Brain microvascular endothelial cell (primary cell): ENCODE measurements around the gene PABPC1L.
A peak's percentile ranks its signal among the peaks of the same experiment; 100 is the strongest.

ENCODE experiments used
- DNase-seq: peaks from one replicate; pipeline ENCODE4 v3.0.0-alpha.2; 2020
- H3K27ac ChIP-seq: fragments of 250-450 bp; sonication (Bioruptor Pico); 2 replicates; pipeline ENCODE4 v1.5.1; 2020; ENCODE audit warnings: mild to moderate bottlenecking, moderate library complexity
- H3K27me3 ChIP-seq: fragments of 250-450 bp; sonication (Bioruptor Pico); replicated peaks from 2 replicates; pipeline ENCODE4 v1.5.1; 2020; ENCODE audit warnings: mild to moderate bottlenecking
- H3K36me3 ChIP-seq: fragments of 250-450 bp; sonication (Bioruptor Pico); replicated peaks from 2 replicates; pipeline ENCODE4 v1.5.1; 2020; ENCODE audit warnings: mild to moderate bottlenecking
- H3K4me3 ChIP-seq: 2 replicates; pipeline ENCODE4 v1.5.1; 2011; ENCODE audit warnings: low read depth, mild to moderate bottlenecking, control low read depth, low read length, moderate library complexity
- in situ Hi-C: cut with HindIII; loops from 2 replicates; pipeline ENCODE4 v1.10.0; 2017; ENCODE audit warnings: low sequenced_read_pairs, low pct_ligation_motif_present
- TF ChIP-seq, protein P1 (sequence below): IDR thresholded peaks from 2 replicates; pipeline ENCODE4 v1.5.1; 2011; ENCODE audit warnings: low read depth, mild to moderate bottlenecking, moderate library complexity, low read length, control low read depth, inconsistent platforms; ENCODE audit errors: missing control alignments

PABPC1L gene

DNA sequence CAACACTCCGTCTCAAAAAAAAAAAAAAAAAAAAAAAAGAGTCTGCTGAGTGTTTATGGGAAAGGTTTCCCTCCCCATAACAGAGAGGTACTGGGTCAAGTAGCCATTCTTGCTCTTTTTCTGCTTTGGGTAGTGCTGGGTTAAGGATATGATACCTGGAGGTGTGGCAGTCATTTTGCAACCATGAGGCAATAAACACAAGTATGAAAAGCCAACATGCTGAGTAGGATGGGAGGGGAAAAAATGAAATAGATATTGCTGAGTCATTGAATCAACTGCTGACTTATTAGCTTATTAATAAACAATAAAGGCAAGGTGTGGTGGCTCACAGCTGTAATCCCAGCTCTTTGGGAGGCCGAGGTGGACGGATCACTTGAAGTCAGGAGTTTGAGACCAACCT lies 52.6 kb downstream of the PABPC1L start:
- Histone ChIP-seq H3K27ac (no peak overlapping the region), H3K4me3 (no peak overlapping the region), H3K36me3 (no peaks in the 10 kb centered on the region), H3K27me3 (no peaks in the 10 kb centered on the region)
- in situ Hi-C loops = no loop called here
- TF ChIP-seq, protein P1, sequence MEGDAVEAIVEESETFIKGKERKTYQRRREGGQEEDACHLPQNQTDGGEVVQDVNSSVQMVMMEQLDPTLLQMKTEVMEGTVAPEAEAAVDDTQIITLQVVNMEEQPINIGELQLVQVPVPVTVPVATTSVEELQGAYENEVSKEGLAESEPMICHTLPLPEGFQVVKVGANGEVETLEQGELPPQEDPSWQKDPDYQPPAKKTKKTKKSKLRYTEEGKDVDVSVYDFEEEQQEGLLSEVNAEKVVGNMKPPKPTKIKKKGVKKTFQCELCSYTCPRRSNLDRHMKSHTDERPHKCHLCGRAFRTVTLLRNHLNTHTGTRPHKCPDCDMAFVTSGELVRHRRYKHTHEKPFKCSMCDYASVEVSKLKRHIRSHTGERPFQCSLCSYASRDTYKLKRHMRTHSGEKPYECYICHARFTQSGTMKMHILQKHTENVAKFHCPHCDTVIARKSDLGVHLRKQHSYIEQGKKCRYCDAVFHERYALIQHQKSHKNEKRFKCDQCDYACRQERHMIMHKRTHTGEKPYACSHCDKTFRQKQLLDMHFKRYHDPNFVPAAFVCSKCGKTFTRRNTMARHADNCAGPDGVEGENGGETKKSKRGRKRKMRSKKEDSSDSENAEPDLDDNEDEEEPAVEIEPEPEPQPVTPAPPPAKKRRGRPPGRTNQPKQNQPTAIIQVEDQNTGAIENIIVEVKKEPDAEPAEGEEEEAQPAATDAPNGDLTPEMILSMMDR = no peak
- no peak for DNase-seq

DNA sequence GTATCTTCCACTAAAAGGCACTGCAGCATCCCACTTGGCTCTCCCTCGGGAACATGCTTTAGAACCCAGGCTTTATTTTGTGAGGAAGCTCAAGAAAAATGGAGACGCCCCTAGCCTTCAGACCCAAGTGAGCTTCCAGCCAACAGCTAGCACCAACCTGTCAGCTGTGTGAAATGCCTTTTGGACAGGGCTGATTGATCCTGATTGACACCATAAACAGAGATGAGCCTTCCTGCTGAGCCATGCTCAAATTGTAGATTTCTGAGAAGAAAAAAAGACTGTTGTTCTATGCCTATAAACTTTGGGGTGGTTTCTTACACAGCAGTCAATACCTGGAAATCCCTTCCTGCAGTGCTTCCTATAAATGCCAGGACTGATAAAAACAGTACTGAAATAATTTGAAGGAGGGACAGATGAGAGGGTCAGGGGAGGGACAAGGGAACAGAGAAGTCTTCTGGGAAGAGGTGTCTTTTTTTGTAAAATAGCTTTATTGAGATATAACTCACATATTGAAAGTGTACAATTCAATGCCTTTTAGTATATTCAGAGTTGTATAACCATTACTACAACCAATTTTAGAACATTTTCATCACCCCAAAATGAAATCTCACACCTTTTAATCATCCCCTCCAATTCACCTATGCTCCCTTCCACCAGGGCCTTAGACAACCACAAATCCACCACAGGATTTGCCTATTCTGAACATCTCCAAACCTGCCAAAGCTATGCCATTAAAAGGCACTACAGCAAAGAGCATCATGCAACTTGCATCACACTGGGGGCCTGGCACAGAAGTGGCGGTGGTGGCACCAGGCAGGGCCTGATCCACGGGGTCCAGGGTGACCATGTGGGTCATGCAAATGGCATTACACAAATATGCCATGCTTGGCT lies 53.7 kb downstream of the PABPC1L start:
- TF ChIP-seq, protein P1 = no peak
- no peaks in the 10 kb centered on the region for H3K27me3 ChIP-seq
- no peak for DNase-seq
- no peaks in the 10 kb centered on the region for H3K36me3 ChIP-seq
- in situ Hi-C loops = no loop called here
- H3K27ac ChIP-seq = no peak overlapping the region
- H3K4me3 ChIP-seq = no peak overlapping the region

DNA sequence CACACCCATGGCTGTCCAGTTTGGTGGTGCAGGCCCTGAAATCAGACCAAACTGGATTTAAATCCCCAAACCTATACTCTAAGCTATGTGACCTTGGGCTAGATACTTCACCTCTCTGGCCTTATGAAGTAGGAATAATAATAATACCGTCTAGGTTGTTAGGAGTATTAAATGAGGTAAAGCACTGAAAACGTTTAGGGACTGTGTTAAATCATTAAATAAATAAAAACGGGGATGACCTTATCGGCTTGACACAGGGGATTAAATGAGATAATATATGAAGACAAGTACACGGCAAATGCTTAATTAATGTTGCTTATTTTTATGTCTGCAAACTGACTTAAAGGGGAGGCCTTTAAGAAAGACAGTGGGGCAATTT lies 55.8 kb downstream of the PABPC1L start:
- in situ Hi-C loops = no loop called here
- TF ChIP-seq, protein P1 = no peak
- no peak for DNase-seq
- Histone ChIP-seq H3K27ac (peak overlapping the region; percentile 42), H3K4me3 (peak overlapping the region; percentile 97), H3K36me3 (no peaks in the 10 kb centered on the region), H3K27me3 (no peaks in the 10 kb centered on the region)

DNA sequence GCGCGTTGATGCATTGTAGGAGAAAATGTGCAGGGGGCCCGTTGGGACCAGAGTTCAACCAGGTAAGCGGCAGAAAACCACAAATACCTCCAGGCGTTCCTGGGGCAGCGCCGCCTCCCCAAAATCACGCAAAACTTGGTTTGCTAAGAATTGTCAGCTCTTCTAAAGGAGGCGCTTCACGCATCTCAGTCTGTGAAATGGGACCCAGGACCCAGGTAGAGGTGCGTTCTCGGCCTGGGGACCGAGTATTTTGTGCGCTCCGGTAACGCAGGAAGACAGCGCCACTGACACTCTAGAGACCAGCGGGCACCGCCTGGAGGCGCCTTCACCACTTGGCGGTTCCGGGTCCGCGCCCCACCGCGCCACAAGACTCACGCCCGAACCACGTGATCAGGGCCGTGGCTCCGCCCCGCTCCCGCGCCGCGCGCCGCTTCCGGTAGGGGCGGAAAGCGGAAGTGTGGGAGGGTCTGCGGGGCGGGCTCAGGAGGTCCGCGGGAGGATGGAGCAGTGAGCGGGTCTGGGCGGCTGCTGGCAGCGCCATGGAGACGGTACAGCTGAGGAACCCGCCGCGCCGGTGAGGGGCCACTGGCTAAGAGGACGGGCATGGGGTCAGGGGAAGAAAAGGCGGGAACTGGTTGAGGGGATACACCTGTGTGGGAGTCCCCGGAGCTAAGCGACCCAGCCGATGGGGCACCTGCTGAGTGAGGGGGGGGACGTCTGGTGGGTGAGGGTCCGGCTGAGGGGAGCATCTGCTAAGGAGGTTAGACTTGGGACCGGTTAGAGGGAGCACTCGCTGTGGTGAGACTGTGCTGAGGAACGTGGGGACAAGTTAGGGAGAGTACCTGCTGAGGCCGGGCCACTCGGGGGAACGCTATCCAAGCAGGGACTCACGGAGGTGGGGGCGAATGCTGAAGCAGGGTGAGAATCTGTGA lies 56.4 kb downstream of the PABPC1L start, which contains the start of gene STK4:
Gene STK4, plus strand, starts transcription at position 483 of the 932 bp plus-strand sequence. Its CDS starts 57 bp downstream, at position 540.
- H3K27ac ChIP-seq = peak within 1 kb of the TSS; percentile 42
- no peaks in the 10 kb centered on the region for H3K36me3 ChIP-seq
- H3K4me3 ChIP-seq = peak within 1 kb of the TSS; percentile 97
- TF ChIP-seq, protein P1 = peak; percentile 57
- no peaks in the 10 kb centered on the region for H3K27me3 ChIP-seq
- peak; percentile 76 for DNase-seq
- in situ Hi-C loops = no loop called here

DNA sequence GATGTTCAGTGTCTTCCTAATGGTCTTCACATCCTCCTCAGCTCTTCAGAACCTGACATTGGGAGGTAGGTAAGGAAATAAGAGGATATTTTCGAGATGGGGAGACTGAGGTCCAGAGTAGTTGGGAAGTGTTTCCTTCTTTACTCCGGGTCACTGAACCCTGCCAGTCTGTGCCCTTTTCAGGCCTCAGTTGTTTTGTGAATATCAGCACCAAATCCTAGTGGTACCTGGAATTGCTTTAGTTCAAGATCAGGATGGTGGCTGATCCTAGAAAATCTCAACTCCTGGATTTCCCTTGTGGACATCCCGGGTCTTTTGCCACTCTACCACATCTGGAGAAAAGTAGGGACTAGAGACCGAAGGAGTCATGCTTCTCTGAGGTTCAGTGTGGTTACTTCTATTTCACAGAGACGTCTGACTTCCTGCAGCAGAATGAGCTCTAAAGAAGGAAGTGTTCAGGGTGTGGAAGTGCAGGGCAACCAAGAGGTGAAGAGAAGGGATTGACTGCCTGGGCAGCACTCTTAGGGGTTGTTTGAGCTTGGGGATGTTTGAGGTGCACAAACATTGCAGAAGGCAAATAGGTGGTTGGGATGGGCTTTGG lies 57.4 kb downstream of the PABPC1L start:
- DNase-seq = no peak
- TF ChIP-seq, protein P1 = no peak
- in situ Hi-C loops = no loop called here
- Histone ChIP-seq H3K36me3 (no peaks in the 10 kb centered on the region), H3K27me3 (no peaks in the 10 kb centered on the region), H3K4me3 (peak overlapping the region; percentile 97), H3K27ac (no peak overlapping the region)
